Measurements from ENCODE around the gene LAMC2. TPM values are rescaled to one million over a fixed set of nuclear protein-coding genes. Genes with fewer than 3 reads are reported as not detected.

LAMC2 gene
- total RNA-seq, 1 donor from 2014 or later, result 1.2 TPM

- intact Hi-C loops (cut with micrococcal nuclease), result no loop called here
- no peak for DNase-seq
- Histone ChIP-seq H3K36me3 (no peaks in the 10 kb centered on the region), H3K27me3 (ENCODE audit: low read depth) (no peaks in the 10 kb centered on the region), H3K4me3 (no peak overlapping the region), H3K27ac (replicated peaks) (peak overlapping the region; percentile 81), H3K9me3 (replicated peaks) (no peaks in the 10 kb centered on the region), H3K4me1 (peaks cover 46% of the 10 kb centered on the region)
- no peak for TF ChIP-seq CTCF (IDR thresholded peaks at IDR 0.05; ENCODE audit: borderline replicate concordance)
Measured at GRCh38 chr1:183179033-183179432, 7.0 kb upstream of the LAMC2 start.

GRCh38 chr1:183180218-183180617, 5.8 kb upstream of the LAMC2 start:
- TF ChIP-seq CTCF (IDR thresholded peaks at IDR 0.05; ENCODE audit: borderline replicate concordance), result no peak
- Histone ChIP-seq H3K4me3 (peak overlapping the region; percentile 1), H3K9me3 (replicated peaks) (no peaks in the 10 kb centered on the region), H3K4me1 (peaks cover 40% of the 10 kb centered on the region), H3K27me3 (ENCODE audit: low read depth) (no peaks in the 10 kb centered on the region), H3K36me3 (no peaks in the 10 kb centered on the region), H3K27ac (replicated peaks) (peak overlapping the region; percentile 81)
- DNase-seq, result no peak
- intact Hi-C loops (cut with micrococcal nuclease), result no loop called here

GRCh38 chr1:183180634-183181056, 5.4 kb upstream of the LAMC2 start:
- Histone ChIP-seq H3K9me3 (replicated peaks) (no peaks in the 10 kb centered on the region), H3K4me3 (no peak overlapping the region), H3K27ac (replicated peaks) (peak overlapping the region; percentile 81), H3K36me3 (no peaks in the 10 kb centered on the region), H3K4me1 (peaks cover 40% of the 10 kb centered on the region), H3K27me3 (ENCODE audit: low read depth) (no peaks in the 10 kb centered on the region)
- no peak for TF ChIP-seq CTCF (IDR thresholded peaks at IDR 0.05; ENCODE audit: borderline replicate concordance)
- peak; percentile 43 for DNase-seq
- intact Hi-C loops (cut with micrococcal nuclease), result no loop called here

- no peak for TF ChIP-seq CTCF (IDR thresholded peaks at IDR 0.05; ENCODE audit: borderline replicate concordance)
- Histone ChIP-seq H3K4me1 (no peaks in the 10 kb centered on the region), H3K9me3 (replicated peaks) (no peaks in the 10 kb centered on the region), H3K27me3 (ENCODE audit: low read depth) (no peaks in the 10 kb centered on the region), H3K4me3 (no peak overlapping the region), H3K27ac (replicated peaks) (no peak overlapping the region), H3K36me3 (no peaks in the 10 kb centered on the region)
- no peak for DNase-seq
- intact Hi-C loops (cut with micrococcal nuclease), result no loop called here
Measured at GRCh38 chr1:183186841-183187240, 777 bp downstream of the LAMC2 start.

GRCh38 chr1:183188240-183188639, 2.2 kb downstream of the LAMC2 start:
- Histone ChIP-seq H3K36me3 (no peaks in the 10 kb centered on the region), H3K4me3 (no peak overlapping the region), H3K27ac (replicated peaks) (no peak overlapping the region), H3K4me1 (no peaks in the 10 kb centered on the region), H3K9me3 (replicated peaks) (no peaks in the 10 kb centered on the region), H3K27me3 (ENCODE audit: low read depth) (no peaks in the 10 kb centered on the region)
- no peak for TF ChIP-seq CTCF (IDR thresholded peaks at IDR 0.05; ENCODE audit: borderline replicate concordance)
- DNase-seq, result no peak
- intact Hi-C loops (cut with micrococcal nuclease), result no loop called here

- no peaks in the 10 kb centered on the region for H3K9me3 ChIP-seq (replicated peaks)
- H3K27ac ChIP-seq (replicated peaks), result no peak overlapping the region
- DNase-seq, result no peak
- H3K36me3 ChIP-seq, result no peaks in the 10 kb centered on the region
- intact Hi-C loops (cut with micrococcal nuclease), result no loop called here
- H3K27me3 ChIP-seq (ENCODE audit: low read depth), result no peaks in the 10 kb centered on the region
- no peak for TF ChIP-seq CTCF (IDR thresholded peaks at IDR 0.05; ENCODE audit: borderline replicate concordance)
- H3K4me1 ChIP-seq, result peaks cover 7% of the 10 kb centered on the region
- H3K4me3 ChIP-seq, result no peak overlapping the region
Measured at GRCh38 chr1:183191833-183192232, 5.8 kb downstream of the LAMC2 start.
